ENCODE results near the gene ZBTB16. TPM values are rescaled to one million over a fixed set of nuclear protein-coding genes. Genes with fewer than 3 reads are reported as not detected.

ZBTB16 gene
- total and polyA plus RNA-seq, 2 of the 4 experiments (the other 2 are of a cell fraction): not detected

DNA sequence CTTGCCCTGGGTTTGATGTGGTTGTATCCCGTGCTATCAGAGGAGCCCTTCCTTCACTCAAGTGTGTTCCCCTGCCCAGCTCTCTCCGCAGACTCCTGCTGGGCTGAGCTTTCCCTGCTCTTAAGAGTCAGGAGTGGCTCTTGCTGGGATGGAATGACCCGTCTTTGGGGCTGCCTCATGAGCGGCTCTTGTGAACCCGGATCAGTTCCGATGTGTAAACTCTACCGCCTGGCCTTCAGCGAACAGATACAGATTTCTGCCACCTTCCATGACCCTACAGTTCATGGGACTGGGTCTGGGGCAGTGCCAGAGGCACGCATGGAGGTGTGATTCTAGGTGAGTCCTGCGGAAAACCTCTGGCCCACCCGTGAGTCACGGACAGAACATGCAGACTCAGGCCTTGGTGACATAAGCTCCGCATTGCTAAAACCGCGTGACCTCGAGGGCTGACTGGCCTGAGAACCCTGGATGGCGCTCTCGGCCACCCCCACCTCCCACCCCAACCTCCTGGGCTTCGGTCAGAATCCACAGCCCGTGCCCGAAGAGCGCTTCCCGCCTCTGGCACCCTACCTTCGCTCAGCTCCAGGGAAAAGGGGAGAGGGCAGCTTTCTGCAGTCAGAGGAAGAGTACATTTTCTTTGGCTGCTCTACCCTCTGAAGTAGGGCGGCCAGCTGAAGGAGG, 1.3 kb upstream of the ZBTB16 start:
- Histone ChIP-seq H2BK15ac (ENCODE audit: low read depth, low read length) (no peak overlapping the region), H3K9me3 (ENCODE audit: control insufficient read depth, insufficient read depth, low read length) (no peaks in the 10 kb centered on the region), H4K5ac (ENCODE audit: low read depth, low read length) (no peak overlapping the region), H3K4ac (ENCODE audit: low read depth, low read length) (no peak overlapping the region), H3K18ac (ENCODE audit: low read depth, low read length) (no peak overlapping the region), H3K9me1 (ENCODE audit: insufficient read depth, low read length) (no peaks in the 10 kb centered on the region), H3K4me1 (ENCODE audit: control insufficient read depth, insufficient read depth, low read length) (peaks cover 1% of the 10 kb centered on the region; the same call in 1 of the 2 replicates), H2BK120ac (ENCODE audit: low read depth, low read length) (no peak overlapping the region), H3K14ac (replicated peaks; ENCODE audit: low read depth, low read length) (no peak overlapping the region), H3K23ac (ENCODE audit: low read depth, low read length) (no peak overlapping the region), H4K8ac (ENCODE audit: low read depth in 2 of 2, low read length in 2 of 2) (no peak overlapping the region), H3K4me3 (ENCODE audit: insufficient read depth, low read depth, low read length) (no peak overlapping the region), H2AFZ (replicated peaks; ENCODE audit: low read length, poor library complexity) (no peak overlapping the region), H2BK5ac (ENCODE audit: low read depth, low read length, poor library complexity, severe bottlenecking) (no peak overlapping the region), H4K20me1 (ENCODE audit: insufficient read depth, low read length) (no peaks in the 10 kb centered on the region; the same call in 1 of the 2 replicates), H3K27ac (ENCODE audit: insufficient read depth, low read length) (no peak overlapping the region), H3K27me3 (ENCODE audit: control insufficient read depth, insufficient read depth, low read length) (peaks cover 63% of the 10 kb centered on the region), H3K56ac (ENCODE audit: extremely low read depth, insufficient read depth, low read length) (no peak overlapping the region), H4K91ac (ENCODE audit: insufficient read depth, low read depth, low read length) (no peak overlapping the region), H2AK9ac (replicated peaks; ENCODE audit: low read depth, low read length, poor library complexity) (no peak overlapping the region), H2BK20ac (ENCODE audit: low read depth, low read length) (no peak overlapping the region), H3K36me3 (ENCODE audit: control insufficient read depth, insufficient read depth, low read length) (no peaks in the 10 kb centered on the region), H3K9ac (ENCODE audit: low read depth, low read length) (no peak overlapping the region), H3K4me2 (ENCODE audit: low read depth, low read length) (no peak overlapping the region), H2AK5ac (ENCODE audit: low read depth, low read length) (no peak overlapping the region), H3K79me1 (ENCODE audit: low read depth in 1 of 2, low read length in 2 of 2) (no peaks in the 10 kb centered on the region)
- intact Hi-C loops (cut with micrococcal nuclease) (no loop called here), in situ Hi-C loops (cut with MboI; ENCODE audit: low sequenced_read_pairs) (no loop called here), dilution Hi-C loops (cut with HindIII; ENCODE audit: low sequenced_read_pairs, unreplicated experiment) (no loop called here)
- no peak for DNase-seq
- 47% methylated on average over 3 of the region's 25 CpGs; no CpG with 5 or more reads in 1 of the 2 experiments for WGBS, 2 experiments (ENCODE audit: extremely low coverage in 2 of 2, insufficient read length in 1 of 2)
- POLR2A ChIA-PET (ENCODE audit: unreplicated experiment): no interaction called here
- CTCF ChIA-PET: interaction anchor here (1.1 kb wide), 1 partner anchor 203 kb away, joined by 5 read pairs; no protein-coding TSS in a partner anchor
- no TSS peak for BruUV-seq (replicated peaks)
- no peak for ATAC-seq (ENCODE audit: low read depth)
- TF ChIP-seq MAFK (IDR thresholded peaks at IDR 0.05; ENCODE audit: low read depth, low read length) (no peak), MAZ (IDR thresholded peaks at IDR 0.05; ENCODE audit: borderline replicate concordance, low read depth, low read length) (no peak), CEBPB (IDR thresholded peaks at IDR 0.05; ENCODE audit: low read depth, low read length) (no peak), RFX5 (IDR thresholded peaks at IDR 0.05; ENCODE audit: low read depth, low read length) (no peak), RCOR1 (IDR thresholded peaks at IDR 0.05; ENCODE audit: insufficient replicate concordance, low read length) (no peak), NFE2L2 (IDR thresholded peaks at IDR 0.05; ENCODE audit: low read depth, low read length) (no peak), CHD1 (IDR thresholded peaks at IDR 0.05; ENCODE audit: low read depth, low read length) (no peak)
- TF ChIP-seq, protein P1, sequence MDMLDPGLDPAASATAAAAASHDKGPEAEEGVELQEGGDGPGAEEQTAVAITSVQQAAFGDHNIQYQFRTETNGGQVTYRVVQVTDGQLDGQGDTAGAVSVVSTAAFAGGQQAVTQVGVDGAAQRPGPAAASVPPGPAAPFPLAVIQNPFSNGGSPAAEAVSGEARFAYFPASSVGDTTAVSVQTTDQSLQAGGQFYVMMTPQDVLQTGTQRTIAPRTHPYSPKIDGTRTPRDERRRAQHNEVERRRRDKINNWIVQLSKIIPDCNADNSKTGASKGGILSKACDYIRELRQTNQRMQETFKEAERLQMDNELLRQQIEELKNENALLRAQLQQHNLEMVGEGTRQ (IDR thresholded peaks at IDR 0.05; ENCODE audit: low read depth, low read length): no peak

Data from IMR-90 (cell line).